HG02610 (cell line): ENCODE results near the gene TRIM67.
A peak's percentile ranks its signal among the peaks of the same experiment; 100 is the strongest.
"Not testable (repeated sequence)": the region's sequence is repeated elsewhere in the genome, so short reads cannot be mapped to it uniquely, and the experiment has no call there.

Experiments
- ATAC-seq: cut with Tn5 transposase; IDR thresholded peaks from one replicate; pipeline ENCODE4 v1.9.1; 2021; ENCODE audit warnings: mild to moderate bottlenecking, moderate library complexity; ENCODE audit not compliant: unreplicated experiment

The TRIM67 gene

DNA sequence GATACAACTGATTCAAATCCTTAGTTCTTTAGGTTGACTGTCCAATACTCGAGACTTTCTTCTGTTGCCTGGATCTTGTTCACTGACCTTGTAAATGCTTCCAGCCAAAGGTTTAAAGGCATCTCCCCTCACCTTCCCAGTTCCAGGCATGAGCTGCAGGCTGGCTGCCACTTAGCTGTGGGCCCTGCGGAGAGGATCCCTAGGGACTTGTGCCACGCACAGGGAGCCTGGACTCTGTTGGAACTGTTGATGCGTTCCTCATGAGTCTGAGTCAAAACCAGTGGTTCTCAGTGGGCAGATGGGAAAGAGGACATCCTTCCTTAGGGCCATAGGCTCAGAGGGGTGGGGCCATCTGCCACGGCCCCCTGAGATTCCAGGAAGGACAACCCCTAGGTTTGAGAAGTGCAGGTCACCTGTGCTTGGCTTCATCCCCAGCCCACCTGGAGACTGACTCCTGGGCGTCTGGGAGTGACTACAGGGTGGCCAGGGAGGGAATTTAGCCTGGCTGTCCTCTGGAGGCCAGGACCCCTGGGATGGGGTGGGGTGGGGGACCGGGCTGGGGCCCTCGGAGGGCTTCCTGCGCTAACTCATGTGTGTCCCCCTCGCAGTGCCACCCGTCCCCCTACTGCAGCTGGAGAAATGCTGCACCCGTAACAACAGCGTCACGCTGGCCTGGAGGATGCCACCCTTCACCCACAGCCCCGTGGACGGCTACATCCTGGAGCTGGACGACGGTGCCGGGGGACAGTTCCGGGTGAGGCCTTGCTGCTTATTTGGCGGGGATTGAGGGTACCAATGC, 41.6 kb downstream of the TRIM67 start:
- ATAC-seq = no peak

DNA sequence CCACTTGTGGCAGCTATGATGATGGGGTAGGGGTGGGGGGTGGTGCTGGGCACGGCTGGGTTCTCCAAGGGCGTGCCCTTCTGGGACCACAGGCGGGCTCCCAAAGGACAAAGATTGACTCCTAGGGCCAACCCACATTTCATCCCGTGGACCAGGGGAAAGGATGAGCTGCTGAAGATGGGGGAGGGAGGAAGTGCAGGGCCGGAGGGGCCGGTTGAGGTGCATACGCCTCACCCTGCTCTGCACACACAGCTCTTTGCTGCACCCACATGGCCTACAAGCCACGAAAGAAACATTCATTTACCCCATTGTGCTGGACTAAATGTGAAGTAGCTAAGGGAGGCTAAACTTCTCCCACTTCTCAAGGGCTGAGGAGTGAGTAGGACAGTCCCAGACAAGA, 45.0 kb downstream of the TRIM67 start:
- ATAC-seq = no peak

DNA sequence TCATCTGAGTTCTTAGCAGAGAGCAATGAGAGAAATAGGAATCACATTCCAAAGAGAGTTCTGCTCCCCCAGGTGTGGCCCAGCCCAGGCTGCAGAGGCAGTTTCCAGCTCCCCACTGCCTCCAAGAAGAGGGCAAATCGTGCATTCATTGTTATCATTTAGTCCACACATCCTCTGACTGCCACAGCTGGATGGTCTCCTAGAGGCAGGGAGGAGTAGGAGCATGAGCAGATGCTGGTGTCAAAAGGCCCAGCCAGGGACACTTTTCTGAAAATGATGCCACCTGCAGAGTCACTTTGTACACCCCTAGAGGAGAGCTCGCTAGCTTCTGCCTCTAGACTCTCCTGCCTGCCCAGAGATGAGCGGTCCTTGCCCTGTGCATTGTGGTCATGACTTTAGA, 45.6 kb downstream of the TRIM67 start:
- ATAC-seq = no peak

DNA sequence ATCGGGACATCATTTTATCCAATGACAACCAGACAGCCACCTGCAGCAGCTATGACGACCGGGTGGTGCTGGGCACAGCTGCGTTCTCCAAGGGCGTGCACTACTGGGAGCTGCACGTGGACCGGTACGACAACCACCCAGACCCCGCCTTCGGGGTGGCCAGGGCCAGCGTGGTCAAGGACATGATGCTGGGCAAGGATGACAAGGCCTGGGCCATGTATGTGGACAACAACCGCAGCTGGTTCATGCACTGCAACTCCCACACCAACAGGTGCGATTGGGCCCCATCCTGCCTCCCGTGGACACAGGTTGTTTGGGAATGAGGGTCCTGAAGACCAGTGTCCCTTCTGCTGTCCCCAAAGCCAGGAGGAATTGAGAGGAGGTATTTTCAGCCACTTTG, 47.1 kb downstream of the TRIM67 start:
- ATAC-seq = no peak

DNA sequence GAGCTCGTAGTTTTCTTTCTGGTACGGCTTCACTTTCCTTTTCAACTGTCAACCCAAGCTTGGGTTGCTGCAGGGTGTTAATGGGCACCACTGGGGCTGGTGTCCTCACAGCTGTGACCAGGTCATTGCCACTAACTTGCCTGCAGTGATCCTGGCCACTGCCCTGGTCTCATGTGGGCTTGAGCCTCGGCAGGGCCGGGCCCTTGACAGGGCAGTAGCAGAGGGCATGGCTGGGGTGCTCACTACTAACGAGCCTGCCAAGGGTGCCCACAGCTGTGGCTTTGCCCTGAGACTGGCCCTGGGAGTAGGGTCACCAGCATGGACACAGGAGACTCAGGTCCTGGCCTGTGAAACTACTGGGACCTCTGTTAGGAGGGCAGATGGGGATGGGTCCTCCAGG, 47.7 kb downstream of the TRIM67 start:
- no peak for ATAC-seq

DNA sequence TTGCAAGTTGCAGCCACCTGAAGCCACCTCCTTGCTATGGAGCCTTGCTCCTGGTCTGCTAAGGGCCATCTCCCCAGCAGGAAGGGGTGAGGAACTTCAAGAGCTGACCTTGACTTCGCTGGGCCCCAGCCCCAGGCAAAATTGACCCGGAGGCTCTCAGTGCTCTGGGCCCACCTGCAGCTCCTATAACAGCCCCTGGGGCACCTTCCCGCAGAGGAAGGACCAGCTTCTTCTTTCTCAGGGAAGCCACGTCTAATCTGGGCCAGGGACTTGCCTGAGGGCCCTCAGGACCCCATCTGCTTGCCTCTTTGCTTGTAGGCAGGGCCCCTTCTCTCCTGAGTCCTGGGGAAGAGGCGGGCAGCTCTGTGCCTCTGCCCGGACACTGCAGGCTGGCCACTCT, 48.3 kb downstream of the TRIM67 start:
- no peak for ATAC-seq

DNA sequence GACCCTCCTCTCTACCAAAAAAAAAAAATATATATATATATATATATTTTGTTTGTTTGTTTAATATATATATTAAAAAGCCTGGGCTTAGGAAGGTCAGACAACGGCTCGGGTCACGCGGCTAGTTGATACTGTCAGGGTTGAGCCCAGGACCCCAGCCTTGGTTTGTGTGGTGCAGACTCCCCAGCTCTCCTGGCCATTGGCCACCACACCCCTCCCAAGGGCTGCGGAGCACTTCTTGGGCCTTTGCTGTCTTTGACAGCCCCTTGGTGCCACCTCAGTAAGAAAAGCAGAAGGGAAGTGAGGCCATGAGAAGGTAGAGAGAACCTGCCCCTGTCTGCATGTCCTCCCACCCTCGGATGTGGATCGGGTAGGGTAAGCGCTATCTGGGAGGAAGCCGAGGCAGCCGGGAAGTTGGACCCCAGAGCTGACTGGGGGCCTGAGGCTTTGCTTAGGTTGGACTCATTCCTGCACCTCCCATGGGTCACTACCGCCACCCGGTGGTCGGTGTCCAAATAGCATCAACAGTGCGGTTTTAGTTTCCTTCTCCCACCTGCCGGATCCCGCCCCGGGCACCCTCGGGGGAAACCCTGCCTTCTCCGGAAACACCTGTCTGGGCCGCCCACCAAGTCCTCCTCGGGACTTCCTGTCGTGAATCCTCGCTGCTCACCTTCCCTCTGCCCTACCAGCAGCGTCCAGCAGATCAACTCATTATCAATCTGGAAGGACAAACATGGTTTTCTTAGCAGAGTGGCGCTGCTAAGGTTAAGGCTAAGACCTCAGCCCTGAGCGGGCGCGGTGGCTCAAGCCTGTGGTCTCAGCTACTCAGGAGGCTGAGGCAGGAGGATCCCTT, 49.4 kb downstream of the TRIM67 start:
- peak; percentile 88 for ATAC-seq

DNA sequence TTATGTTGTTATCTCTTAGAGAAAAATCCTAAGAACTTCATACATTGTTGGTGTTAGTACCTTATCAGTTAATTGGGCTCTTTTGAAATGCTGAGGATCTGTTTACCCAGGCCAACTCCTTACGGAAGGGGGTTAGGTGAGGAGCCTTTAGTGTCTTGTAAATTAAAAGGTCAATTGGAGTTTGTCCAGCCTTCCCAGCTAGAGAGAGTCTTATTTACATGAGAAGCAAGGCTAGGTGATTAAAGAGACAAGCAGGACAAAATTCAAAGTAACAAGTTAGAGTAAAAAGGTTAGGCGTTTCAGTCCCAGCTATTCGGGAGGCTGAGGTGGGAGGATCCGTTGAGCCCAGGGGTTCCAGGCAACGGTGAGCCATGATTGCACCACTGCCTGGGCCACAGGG, 50.4 kb downstream of the TRIM67 start:
- ATAC-seq = not testable (repeated sequence)

DNA sequence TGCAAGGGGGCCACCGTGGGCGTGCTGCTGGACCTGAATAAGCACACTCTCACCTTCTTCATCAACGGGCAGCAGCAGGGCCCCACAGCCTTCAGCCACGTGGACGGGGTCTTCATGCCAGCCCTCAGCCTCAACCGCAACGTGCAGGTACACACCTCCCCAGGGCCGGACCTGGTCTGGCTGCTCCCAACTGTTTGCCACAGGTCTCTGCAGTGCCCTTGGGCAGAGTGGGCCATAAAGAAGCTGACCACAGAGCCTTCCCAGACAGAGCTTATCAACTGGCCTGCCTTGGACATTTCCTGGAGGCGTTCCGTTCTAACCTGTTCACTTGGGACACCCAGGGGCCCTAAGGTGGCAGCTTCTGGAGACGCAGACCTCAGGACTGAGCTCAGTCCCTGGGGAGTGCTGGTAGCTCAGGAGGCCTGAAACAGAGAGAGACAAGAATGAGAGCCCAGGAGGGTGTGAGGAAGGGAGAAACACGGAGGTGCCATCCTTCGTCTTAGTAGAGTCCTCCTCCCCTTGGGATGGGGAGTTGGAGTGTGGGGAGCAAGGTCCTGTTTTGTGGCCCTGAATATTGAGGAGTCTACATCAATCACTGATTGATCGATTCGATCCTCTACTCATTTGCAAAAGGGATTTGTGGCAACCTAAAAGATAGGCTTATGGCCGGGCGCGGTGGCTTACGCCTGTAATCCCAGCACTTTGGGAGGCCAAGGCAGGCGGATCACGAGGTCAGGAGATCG, 52.1 kb downstream of the TRIM67 start:
- no peak for ATAC-seq

DNA sequence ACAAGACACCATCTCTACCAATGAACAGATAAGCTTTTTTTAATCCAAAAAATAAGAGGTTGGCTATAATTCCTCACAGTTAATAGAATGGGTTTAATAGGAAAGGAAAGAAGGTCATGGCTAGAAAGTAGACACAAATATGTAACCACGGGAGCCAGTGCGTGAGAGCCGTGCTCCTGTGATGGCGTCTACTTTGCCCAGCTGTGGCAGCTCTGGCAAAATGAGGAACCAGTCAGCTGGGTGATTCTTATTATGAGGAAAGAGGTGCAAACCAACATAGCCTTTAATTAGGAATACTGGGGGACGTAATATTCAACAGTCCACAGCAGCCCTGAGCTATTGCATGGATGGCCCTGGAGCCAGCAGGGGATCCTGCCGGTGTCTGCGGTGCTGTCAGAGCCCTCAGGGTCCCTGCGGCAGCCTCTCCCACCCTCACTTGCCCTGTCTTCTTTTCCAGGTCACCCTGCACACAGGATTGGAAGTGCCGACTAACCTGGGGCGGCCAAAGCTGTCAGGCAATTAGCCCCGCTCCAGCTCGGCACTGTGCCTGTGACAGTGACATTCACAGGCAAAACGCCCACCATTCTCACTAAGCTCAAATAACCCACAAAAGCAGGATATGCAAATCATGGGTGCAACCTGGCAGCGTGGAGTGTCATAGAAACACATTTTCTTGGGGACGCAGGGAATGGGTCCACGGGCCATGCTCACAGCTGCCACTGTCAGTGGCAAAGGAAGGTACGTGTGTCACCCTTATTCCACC, 53.2 kb downstream of the TRIM67 start:
- ATAC-seq = no peak

DNA sequence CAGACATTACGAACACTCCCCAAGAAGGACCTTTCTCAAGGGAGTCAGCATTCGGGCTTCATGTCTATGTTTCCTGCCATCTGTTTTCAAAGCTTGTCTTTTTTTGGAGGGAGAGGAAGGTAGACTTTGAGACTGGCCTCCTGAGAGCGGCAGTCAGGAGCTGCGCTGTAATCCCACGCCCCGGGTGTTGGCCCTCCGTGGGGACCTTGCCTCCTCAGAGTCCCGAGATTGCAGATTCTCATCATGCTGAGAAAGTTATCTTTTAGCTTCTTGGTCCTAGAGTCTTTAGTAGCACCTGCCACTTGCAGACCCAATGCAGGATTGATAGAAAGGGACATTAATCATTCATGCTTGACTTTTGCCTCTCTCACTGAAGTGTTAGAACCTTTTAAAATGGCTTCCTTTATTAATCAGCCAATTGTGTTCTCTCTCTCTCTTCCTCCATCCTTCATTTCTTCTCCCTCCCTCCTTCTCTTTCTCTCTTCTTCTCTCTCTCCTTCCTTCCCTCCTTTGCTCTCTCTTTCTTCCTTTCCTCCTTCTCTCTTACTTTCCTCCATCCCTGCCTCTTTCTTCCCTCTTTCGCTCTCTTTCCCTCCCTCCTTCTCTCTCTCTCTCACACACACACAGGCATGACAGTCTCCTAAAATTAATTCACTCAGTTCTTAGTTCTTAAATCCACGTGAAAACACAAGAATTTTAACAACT, 54.0 kb downstream of the TRIM67 start:
- ATAC-seq = no peak

DNA sequence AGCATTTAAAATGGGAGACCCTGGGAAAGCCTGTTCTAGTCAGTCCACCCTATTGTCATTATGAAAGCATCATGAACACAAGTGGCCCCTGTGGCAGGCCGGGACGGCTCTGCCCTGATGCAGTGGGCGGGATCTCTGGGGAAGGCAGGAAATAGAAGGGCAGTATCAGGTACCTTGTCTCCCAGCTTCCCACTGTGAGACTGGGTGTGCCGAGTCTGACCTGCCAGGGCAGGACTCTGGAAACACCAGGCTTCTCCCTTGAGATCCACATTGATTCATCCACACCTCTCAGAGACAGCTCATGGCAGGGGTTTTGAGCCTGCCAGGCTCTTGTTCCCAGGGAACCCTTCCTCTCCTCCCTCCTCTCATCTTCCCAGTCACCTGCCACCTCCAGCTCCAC, 54.6 kb downstream of the TRIM67 start:
- no peak for ATAC-seq

DNA sequence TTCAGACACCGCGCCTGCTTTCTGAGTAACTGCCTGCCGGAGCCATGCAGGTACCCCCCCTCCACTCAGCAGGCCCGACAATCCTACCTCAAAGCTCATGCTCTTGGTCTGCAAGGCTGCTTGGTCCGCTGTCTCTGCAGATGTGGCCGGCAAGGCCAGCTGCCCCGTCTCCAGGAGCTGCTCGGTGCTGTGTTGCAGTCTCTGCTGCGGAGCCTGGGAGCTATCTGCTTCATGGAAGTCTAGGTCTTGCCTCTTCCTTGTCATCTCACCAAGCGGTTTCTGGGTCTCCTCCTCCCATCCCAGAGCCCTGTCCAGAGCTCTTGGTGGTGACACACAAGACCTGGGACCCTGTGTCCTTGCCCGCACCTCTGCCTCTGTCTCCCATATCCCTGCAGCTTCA, 55.2 kb downstream of the TRIM67 start:
- ATAC-seq = no peak

DNA sequence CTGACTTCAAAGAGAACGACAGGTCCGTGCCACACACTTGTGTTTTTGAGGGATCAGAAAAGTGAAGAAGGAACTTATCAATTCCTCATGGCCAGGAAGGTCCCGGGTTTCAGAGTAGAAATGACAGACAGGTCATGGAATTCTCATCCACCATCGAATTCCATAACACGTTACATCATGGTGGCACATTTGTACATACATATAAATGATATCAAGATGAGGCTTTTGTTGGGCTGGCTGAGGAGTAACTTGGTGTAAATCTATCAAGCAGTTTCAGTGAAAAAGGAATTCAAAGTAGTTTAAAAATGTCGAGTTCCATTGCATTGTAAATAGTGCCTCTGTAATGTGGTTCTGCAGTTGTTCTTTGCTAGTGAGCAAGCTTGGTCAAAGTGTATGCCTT, 56.2 kb downstream of the TRIM67 start:
- ATAC-seq = no peak

DNA sequence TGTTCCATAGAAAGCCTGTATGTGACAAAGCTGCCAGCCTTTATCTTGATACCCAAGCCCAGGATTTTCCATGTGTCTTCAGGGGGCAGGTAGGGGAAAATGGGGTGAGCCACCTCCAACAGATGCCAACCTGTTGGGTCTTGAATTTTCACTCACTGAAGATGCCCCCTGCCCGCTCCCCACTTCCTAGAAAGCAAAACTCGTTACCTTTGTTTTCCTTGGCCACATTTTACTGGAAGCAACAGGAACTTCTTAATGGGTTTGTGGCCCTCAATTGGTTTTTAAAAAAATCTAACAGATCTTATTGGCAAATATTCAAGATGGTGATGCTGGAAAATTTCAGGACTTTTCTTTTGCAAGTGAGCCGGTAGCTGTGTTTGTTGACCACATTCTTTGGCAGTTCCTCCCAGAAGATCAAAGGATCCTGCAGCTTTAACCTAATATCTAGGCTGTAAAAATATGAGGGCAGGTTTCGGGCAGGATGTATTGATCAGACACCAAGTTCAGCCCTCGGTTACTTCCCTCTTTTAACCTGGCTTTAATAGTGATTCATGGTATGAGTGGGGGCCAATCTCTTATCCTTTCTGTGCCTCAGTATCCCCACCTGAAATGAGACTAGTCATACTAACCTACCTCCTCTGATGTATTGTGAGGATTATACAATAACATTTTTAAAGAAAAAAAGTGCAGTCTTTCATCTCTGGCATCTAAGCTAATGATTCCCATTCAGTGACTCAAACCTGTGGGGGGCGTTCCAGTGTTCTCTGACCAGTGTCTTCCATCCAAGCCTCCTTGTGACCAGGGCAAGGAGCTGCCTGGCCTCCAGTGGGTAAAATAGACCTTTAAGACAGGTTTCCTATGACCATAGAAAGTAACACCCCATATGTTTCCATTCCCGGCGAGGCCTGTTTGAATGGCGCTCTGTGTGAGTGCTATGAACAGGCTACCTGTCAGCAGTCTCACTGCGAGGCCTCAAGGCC, 57.9 kb downstream of the TRIM67 start:
- no peak for ATAC-seq

DNA sequence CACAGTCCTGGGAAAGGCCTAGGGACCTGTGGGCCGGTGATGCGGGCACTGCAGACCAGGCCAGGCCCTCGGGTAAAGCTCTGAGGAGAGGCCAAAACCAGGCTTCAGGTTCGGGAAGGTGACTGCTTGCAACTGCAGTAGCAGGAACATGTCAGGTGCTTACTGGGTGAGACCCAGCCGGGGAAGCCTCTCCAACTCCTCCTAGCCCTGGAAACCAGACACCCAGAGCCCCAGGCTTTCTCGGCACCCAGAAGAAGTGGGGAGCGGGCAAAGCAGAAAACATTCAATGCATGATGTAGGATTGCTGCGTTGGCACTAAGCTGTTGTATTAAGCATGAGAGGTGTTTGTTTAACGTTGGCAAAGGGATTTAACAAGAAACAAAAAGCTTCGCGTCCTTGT, 58.9 kb downstream of the TRIM67 start:
- no peak for ATAC-seq

DNA sequence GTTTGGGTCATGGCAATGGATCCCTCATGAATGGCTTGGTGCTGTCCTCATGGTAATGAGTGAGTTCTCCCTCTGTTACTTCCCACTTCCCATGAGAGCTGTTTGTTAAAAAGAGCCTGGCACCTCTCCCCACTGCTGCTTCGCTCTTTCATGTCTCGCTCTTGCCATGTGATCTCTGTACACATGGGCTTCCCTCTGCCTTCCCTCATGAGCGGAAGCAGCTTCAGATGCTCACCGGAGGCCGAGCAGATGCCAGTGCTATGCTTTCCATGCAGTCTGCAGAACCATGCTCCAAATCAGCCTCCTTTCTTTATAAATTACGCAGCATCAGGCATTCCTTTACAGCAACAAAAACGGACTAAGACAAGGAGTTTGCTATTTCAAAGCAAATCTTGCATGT, 64.3 kb downstream of the TRIM67 start:
- ATAC-seq = no peak

DNA sequence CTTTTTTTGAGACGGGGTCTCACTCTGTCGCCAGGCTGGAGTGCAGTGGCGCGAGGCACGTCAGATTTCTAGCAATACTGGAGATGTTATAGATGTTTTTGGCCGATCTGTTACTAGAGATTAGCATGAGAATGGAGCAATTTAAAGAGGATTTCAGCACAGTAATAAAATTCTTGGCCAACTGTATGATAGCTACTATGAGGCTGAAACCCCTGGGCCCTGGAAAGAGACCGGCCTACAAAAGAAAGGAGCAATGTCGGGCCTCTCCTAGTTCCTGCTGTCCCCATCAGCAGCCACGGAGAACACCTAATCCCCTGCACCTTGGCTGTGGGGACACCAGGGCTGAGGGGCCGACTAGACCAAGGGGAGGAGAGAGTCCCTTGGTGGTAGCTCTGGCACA, 69.7 kb downstream of the TRIM67 start:
- ATAC-seq = no peak
